ENCODE data around the gene DGCR2. TPM values are rescaled to one million over a fixed set of nuclear protein-coding genes. Genes with fewer than 3 reads are reported as not detected.

Gene DGCR2
- total and polyA plus RNA-seq, 2 experiments from 2014 or later: 65.8 to 82.1 TPM

DNA sequence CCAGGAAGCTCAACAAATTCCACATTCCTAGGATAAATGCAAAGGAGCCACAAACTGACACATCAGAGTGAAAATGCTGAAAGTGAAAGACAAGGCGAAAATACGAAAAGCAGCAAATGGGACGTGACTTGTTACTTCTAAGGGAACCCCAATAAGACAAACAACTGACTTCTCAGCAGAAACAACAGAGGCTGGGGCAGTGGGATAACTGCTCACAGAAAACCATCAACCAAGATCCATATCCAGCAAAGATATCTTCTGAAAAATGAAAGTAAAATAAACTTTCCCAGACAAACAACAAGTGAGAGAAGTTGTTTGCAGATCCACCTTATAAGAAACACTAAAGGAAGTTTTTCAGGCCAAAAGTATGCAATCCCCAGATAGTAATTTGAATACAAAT lies 72.1 kb downstream of the DGCR2 start:
- H3K9me3 ChIP-seq (ENCODE audit: low read depth): no peaks in the 10 kb centered on the region
- H3K27me3 ChIP-seq: no peaks in the 10 kb centered on the region
- no peak overlapping the region for H3K27ac ChIP-seq
- TF ChIP-seq, protein P1, sequence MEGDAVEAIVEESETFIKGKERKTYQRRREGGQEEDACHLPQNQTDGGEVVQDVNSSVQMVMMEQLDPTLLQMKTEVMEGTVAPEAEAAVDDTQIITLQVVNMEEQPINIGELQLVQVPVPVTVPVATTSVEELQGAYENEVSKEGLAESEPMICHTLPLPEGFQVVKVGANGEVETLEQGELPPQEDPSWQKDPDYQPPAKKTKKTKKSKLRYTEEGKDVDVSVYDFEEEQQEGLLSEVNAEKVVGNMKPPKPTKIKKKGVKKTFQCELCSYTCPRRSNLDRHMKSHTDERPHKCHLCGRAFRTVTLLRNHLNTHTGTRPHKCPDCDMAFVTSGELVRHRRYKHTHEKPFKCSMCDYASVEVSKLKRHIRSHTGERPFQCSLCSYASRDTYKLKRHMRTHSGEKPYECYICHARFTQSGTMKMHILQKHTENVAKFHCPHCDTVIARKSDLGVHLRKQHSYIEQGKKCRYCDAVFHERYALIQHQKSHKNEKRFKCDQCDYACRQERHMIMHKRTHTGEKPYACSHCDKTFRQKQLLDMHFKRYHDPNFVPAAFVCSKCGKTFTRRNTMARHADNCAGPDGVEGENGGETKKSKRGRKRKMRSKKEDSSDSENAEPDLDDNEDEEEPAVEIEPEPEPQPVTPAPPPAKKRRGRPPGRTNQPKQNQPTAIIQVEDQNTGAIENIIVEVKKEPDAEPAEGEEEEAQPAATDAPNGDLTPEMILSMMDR (IDR thresholded peaks at IDR 0.05; ENCODE audit: low read depth, low read length): no peak
- DNase-seq (ENCODE audit: low read depth in 1 of 2, low spot score in 1 of 2): no peak
- H3K36me3 ChIP-seq: peaks cover 53% of the 10 kb centered on the region
- H3K4me1 ChIP-seq (ENCODE audit: low read depth): no peaks in the 10 kb centered on the region
- H3K4me3 ChIP-seq: no peak overlapping the region

DNA sequence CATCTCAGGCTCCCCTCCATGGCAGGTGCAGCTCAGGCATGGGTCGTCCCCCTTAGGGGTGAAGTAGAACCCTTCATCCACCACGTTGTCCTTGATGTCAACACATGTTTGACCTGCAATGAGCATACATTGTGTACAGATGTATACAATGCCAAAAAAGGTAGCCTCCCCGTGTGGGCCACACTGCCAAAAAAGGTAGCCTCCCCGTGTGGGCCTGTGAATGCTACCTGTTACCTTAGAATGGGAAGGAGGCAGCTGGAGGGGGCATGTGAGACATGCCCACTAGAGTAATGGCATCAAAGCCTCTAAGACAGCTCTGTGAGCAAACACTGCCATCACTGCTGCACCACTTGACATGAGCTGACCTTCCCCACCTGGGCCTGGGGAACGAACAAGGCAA lies 73.7 kb downstream of the DGCR2 start:
- Histone ChIP-seq H3K36me3 (peaks cover 48% of the 10 kb centered on the region), H3K4me1 (ENCODE audit: low read depth) (no peaks in the 10 kb centered on the region), H3K9me3 (ENCODE audit: low read depth) (no peaks in the 10 kb centered on the region), H3K4me3 (no peak overlapping the region), H3K27ac (no peak overlapping the region), H3K27me3 (no peaks in the 10 kb centered on the region)
- DNase-seq (ENCODE audit: low read depth in 1 of 2, low spot score in 1 of 2): no peak
- TF ChIP-seq, protein P1 (IDR thresholded peaks at IDR 0.05; ENCODE audit: low read depth, low read length): no peak

DNA sequence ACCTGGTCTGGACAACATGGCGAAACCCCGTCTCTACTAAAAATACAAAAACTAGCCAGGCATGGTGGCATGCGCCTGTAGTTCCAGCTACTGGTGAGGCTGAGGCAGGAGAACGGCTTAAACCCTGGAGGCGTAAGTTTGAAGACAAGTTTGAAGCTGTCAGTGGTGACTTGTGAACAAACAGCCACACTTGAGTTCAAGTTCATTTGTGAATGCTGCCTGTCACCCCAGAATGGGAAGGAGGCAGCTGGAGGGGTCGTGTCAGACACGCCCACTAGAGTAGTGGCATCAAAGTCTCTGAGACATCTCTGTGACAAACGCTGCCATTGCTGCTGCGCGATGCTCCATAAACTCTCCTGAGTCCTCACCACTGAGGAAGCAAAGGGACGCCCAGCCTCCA lies 74.2 kb downstream of the DGCR2 start:
- no peak overlapping the region for H3K4me3 ChIP-seq
- no peaks in the 10 kb centered on the region for H3K27me3 ChIP-seq
- no peak overlapping the region for H3K27ac ChIP-seq
- TF ChIP-seq, protein P1 (IDR thresholded peaks at IDR 0.05; ENCODE audit: low read depth, low read length): no peak
- no peak for DNase-seq (ENCODE audit: low read depth in 1 of 2, low spot score in 1 of 2)
- H3K4me1 ChIP-seq (ENCODE audit: low read depth): no peaks in the 10 kb centered on the region
- H3K36me3 ChIP-seq: peaks cover 47% of the 10 kb centered on the region
- H3K9me3 ChIP-seq (ENCODE audit: low read depth): no peaks in the 10 kb centered on the region

DNA sequence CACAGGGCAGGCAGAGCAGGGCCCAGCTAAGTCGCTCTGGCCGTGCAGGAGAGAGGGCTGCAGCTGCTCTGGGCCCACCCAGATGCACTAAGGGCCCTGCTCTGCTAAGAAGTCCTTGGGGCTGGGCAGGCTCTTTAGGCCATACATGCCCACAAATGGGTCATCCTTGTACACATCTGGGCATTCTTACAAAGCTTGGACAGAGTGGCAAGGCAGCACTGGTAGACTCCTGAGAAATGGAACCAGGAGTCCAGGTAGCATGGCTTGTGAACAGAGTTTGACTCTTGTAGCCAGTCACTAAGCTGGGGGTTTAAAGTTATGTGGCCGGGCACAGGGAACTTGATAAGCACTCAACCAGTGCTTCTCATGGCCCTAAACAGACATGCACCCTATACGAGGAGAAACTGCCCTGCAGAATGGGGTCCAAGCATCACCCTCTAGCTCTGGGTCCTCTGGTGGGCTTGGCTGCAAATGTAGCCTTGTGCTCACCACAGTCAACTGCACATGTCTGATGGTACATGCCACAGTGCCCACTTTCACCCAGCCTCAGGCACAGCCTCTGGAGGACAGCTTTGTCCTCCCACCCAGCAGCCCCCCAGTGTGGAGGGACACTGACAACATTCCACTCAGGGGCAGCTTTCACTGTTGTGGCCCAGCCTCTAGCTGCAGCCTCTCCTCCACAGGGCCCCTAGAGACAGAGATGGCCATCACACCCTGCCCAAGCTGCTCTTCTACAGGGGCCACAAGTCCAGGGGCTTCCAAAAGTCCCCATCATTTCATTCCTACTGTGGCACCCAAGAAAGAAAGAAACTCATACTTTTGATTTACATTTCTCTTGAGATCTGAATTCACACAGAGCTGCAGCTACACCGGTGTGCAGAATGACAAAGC lies 75.2 kb downstream of the DGCR2 start:
- H3K4me1 ChIP-seq (ENCODE audit: low read depth): no peaks in the 10 kb centered on the region
- H3K9me3 ChIP-seq (ENCODE audit: low read depth): no peaks in the 10 kb centered on the region
- H3K36me3 ChIP-seq: peaks cover 47% of the 10 kb centered on the region
- no peak overlapping the region for H3K4me3 ChIP-seq
- DNase-seq (ENCODE audit: low read depth in 1 of 2, low spot score in 1 of 2): no peak
- H3K27me3 ChIP-seq: no peaks in the 10 kb centered on the region
- no peak overlapping the region for H3K27ac ChIP-seq
- TF ChIP-seq, protein P1 (IDR thresholded peaks at IDR 0.05; ENCODE audit: low read depth, low read length): no peak

DNA sequence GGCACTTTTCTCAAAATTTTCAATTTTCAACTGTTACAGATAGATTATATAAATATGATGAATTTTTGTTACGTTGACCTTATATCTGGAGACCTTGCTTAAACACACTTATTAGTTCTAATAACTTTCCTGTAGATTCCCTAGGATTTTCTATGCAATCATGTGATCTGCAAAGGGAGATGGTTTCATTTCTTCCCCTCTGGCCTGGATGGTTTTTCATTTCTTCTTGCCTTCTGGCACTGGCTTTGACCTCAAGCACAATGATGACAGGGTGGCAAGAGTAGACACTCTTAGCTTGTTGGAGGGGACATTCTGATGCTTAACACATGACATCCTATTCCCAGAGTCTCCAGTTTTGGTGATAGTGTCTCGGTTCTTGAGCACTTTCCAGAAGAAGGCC lies 75.9 kb downstream of the DGCR2 start:
- no peak for DNase-seq (ENCODE audit: low read depth in 1 of 2, low spot score in 1 of 2)
- Histone ChIP-seq H3K36me3 (peaks cover 49% of the 10 kb centered on the region), H3K27me3 (no peaks in the 10 kb centered on the region), H3K4me3 (no peak overlapping the region), H3K4me1 (ENCODE audit: low read depth) (no peaks in the 10 kb centered on the region), H3K27ac (no peak overlapping the region), H3K9me3 (ENCODE audit: low read depth) (no peaks in the 10 kb centered on the region)
- TF ChIP-seq, protein P1 (IDR thresholded peaks at IDR 0.05; ENCODE audit: low read depth, low read length): no peak

Measured in cardiac muscle cell (in vitro differentiated cells and primary cell).